GM18858 (cell line): ENCODE data around the gene ASTN2.
"Not testable (repeated sequence)": the region's sequence is repeated elsewhere in the genome, so short reads cannot be mapped to it uniquely, and the experiment has no call there.

Experiments used
- ATAC-seq: cut with Tn5 transposase; IDR thresholded peaks from one replicate; pipeline ENCODE4 v1.9.1; 2021; ENCODE audit not compliant: unreplicated experiment

Gene ASTN2

DNA sequence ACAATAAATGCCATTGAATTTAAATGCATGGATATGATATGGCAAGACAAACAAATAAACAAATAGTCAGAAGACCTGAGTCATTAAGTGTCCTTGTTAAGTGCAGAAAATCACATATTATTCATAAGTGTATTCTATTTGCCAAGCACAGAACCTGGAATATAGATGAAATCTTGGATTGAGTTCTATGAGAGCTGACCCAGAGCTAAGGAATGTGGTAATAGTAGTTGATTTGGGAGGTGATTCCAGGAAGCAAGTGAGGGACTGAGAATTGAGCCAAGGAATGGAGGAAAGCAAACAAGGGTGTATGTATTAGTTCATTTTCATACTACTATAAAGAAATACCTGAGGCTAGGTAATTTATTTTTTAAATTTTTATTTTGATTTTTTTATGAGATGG, 518.9 kb downstream of the ASTN2 start:
- ATAC-seq: no peak

- ATAC-seq: no peak
Measured at GRCh38 chr9:116891424-116891823, 523.4 kb downstream of the ASTN2 start.

- ATAC-seq: not testable (repeated sequence)
Measured at GRCh38 chr9:116888476-116888875, 526.4 kb downstream of the ASTN2 start.

- ATAC-seq: no peak
Measured at GRCh38 chr9:116888066-116888465, 526.8 kb downstream of the ASTN2 start.

DNA sequence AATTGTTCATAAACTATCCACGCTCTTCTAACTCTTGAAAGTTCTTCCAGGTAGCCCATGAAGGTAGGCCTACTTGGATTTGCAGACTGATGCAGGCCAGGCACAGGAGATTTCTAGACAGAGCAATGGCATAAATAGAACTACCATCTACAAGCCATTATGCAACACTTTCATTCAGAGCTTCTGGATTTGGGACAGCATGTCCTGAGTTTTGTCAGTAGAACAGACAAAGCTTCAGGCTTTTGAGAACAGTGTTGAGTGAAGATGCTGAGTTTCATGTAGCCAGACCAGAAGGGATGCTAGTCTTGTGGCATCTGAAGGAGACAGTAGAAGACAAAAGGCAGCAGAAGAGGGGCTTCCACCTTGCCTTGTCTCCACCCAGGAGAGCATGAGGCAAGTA, 531.2 kb downstream of the ASTN2 start:
- no peak for ATAC-seq

DNA sequence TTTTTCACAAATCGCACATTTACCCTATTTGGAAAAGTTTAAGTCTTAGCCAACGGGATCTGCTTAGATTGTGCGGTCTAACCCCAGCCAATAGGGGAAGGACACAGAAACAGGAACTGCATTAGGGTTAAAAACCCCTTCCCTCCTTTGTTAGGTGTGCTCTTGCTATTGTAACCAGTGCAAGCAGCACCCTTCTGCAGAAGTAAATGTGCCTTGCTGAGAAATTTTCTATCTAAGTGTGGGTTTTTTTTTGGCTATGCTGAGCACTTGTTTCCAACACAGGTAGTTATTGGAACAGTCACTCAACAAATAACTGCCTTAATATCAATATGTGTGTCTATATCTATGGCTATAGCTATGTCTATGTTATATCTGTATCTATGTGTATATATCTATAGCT, 537.8 kb downstream of the ASTN2 start:
- ATAC-seq: no peak

DNA sequence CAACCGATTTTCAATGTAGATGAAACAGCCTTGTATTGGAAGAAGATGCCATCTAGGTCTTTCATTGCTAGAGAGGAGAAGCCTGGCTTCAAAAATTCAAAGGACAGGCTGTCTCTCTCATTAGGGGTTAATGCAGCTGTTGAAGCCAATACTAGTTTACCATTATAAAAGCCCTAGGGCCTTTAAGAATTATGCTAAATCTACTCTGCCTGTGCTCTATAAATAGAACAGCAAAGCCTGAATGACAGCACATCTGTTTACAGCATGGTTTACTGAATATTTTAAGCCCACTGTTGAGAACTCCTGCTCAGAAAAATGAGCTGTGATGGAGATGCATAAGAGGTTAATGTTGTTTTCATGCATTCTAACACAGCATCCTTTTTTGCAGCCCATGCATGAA, 539.3 kb downstream of the ASTN2 start:
- ATAC-seq: no peak

DNA sequence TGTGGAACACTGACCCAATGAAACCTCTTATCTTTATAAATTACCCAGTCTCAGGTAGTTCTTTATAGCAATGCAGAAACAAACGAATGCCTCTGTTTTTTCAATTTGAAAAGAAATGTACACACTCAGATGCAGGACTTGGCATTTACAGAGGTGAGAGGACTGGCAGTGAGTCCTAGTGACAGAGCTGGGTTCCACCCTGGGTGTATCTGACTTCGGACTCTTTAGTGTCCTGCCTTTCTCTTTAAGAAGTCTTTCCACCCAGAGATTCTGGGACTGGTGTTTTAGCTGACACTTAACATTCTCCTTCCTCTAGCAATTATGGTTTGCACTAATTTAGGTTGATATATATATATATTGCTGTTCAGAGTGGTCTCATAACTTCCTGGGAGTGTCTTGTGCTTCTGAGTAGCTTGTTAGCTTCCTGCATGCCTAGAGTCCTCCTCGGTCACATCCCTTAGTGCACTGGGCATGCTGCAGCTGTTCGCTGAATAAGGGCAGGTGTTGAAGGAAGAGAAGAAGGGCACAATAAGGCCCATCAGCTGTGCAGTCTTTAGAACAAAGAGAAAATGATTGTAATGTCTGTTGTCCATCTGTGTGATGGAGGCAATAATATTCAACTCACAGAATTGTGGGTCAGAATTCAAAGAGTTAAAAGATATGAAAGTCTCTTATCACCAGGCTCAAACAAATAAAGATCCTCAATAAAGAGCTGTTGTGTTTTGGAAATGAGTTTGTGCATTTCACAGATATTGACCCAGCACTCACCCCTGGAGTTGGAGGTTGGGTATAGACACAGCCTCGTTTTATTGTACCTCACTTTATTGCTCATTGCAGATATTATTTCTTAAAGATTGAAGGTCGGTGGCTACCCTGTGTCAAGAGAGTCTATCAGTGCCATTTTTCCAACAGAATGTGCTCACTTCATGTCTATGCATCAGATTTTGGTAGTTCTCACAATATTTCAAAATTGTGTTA, 540.6 kb downstream of the ASTN2 start:
- no peak for ATAC-seq

GRCh38 chr9:116873491-116873890, 541.4 kb downstream of the ASTN2 start:
- ATAC-seq: no peak

DNA sequence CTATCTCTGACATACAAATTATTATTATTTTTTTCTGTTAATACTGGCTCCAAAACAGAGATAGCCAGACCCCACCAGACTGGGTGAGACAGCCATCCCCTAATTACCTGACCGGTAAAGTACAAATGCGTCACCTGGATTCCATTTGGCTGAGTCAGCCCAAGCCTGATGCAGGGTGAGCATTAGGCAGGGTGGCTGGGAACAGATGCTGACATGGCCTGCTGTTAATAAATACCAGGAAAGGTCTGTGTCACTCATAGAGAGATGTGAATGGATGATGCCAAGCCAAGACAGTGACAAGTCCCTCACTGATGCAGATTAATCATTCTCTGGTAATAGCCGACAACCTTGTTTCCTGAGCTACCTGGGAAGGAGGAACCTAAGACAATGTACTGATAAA, 544.3 kb downstream of the ASTN2 start:
- no peak for ATAC-seq

GRCh38 chr9:116868201-116868600, 546.7 kb downstream of the ASTN2 start:
- ATAC-seq: no peak

- no peak for ATAC-seq
Measured at GRCh38 chr9:116861321-116861720, 553.5 kb downstream of the ASTN2 start.

DNA sequence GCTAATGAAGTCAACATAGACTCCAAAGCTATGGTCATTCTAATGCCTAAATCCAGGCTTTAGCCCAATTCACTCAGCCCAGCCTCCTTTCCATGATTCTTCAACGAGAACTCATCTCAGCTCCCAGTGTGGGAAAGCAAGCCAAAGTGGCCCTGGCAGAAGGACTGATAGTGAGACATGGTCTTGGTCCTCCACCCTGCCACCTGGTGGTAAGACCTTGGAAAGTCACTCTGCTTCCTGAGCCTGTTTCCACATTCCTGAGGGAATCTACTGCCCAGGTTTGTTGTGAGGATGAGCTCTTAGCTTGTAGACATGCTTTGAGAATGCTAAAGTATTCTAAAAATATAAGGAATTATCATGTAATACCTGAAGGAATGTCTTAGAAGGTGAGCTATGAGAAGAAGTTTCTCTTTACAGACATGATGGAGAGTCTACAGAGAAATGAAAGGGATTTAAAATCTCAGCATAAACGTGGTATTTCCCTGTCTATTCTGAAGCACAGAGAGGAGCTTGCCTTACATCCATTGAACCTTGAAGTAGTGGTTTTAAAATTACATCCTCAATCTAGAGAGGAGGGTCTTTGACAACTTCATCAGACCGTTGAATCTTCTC, 554.2 kb downstream of the ASTN2 start:
- peak; percentile 65 for ATAC-seq

GRCh38 chr9:116859763-116860162, 555.1 kb downstream of the ASTN2 start:
- ATAC-seq: no peak

GRCh38 chr9:116857321-116857720, 557.5 kb downstream of the ASTN2 start:
- no peak for ATAC-seq

GRCh38 chr9:116855881-116856662, 558.8 kb downstream of the ASTN2 start:
- no peak for ATAC-seq

- ATAC-seq: no peak
Measured at GRCh38 chr9:116849721-116850120, 565.1 kb downstream of the ASTN2 start.

- no peak for ATAC-seq
Measured at GRCh38 chr9:116844621-116845020, 570.2 kb downstream of the ASTN2 start.

- ATAC-seq: no peak
Measured at GRCh38 chr9:116843863-116844620, 570.8 kb downstream of the ASTN2 start.

DNA sequence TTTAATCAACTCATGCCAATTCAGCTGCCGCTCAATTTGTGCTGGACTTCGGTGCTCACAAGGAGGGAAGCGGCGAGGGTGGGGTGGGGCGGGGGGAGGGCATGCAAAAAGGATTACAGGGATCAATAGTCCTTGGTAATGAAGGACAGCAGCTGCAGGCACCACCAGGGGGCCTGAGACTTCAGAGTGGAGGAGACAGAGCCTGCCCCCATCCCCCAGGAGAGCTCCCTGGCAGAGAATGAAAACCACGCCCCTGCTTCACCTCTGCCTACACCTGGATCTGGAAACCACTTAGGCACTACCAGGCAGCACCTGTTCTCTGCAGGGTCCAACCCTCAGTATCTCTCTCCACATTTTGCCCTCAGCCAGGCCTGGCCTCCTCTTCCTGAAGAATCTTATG, 572.2 kb downstream of the ASTN2 start:
- ATAC-seq: no peak

DNA sequence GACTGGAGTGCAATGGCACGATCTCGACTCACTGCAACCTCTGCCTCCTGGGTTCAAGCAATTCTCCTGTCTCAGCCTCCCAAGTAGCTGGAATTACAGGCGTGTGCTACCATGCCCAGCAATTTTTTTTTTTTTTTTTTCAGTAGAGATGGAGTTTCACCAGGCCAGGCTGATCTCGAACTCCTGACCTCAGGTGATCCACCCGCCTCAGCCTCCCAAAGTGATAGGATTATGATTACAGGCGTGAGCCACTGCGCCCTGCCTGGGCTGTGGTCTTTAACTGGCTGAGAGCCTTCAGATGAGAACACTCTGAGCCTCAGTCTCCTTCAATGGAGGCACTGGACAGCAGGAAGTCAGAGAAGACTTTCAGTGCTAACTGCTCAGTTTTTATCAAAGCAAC, 576.4 kb downstream of the ASTN2 start:
- ATAC-seq: not testable (repeated sequence)
